ENCODE data around the gene MCM3AP.

Gene MCM3AP

DNA sequence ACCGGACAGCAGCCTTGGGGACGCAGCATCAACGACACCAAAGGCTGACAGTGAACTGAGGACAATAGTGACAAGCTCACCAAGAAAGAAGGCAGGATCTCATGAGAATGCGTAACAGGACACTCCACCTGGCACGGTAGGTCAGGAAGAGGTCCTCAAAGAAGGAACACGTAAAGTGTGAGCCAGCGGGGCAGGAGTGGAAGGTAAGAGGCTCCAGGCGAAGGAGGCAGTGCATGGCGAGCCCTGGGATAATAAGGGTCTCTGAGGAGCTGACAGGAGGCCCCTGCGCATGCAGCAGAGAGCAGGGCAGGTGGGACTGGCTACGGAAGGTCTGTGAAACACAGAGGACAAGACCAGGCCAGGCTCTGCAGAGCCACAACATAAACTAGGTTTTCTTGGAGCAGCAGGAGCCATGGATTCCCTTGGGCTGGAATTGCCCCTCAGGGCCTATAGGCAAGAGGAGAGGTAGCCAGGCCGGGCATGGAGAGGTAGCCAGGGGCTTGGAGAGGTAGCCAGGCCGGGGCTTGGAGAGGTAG, 65.1 kb downstream of the MCM3AP start:
- in situ Hi-C loops (cut with MboI; ENCODE audit: low sequenced_read_pairs): no loop called here

DNA sequence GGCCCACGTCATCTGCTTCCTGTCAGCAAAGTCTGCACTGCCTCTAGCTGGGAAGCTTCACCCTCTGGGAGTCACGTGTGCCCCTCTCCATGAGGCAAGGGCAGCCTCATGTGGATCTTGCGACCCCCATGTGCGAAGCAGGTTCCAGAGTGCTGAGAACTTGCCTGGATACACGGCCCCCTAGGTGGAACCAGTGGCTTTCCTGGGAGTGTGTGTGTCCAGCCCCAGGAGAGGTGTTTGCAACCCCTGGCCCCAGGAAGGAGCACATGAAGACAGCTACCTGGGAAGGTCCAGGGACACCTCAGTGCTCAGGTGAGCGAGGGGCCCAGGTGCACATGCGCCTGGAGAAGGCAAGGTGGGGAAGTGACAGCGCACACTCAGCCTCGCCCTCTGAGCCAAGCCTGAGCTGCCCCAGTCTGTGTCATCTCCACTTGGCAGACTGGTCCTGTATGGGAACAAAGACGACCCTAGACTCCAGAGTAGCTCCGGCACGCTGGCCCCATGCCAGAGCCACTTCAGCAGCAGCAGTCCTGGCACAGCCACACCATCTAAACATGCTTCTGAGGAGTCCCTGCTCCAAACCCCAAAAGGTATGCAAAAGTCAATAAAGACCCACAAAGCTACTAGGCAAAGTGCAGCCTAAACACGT, 65.7 kb downstream of the MCM3AP start:
- in situ Hi-C loops (cut with MboI; ENCODE audit: low sequenced_read_pairs): no loop called here

DNA sequence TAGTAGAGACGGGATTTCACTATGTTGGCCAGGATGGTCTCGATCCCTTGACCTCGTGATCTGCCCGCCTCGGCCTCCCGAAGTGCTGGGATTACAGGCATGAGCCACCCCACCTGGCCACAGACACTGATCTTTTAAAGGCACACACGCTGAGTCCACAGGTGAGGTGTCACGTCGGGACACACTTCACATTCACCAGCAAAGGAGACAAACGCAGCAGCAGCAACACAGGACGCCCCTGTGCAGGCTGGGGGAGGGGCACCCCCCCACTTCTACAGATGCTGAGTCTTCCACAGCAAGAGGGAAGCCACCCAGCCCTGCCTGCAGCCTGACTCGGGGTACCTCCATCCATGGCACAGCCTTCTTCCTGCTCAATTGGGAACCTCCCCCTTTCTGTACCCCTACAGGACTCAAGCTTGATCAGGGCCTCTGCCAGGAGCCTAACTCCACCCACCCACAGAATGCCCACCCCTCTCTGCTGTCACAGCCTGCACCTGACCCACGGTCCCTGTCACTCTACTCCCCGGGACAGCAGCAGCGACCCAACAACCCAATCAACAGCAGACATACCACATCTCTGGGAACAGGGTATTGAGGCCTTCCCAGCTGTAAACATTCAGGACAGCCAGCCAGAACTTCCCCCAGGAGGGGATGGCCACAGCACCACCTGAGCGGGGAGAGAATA, 66.4 kb downstream of the MCM3AP start:
- in situ Hi-C loops (cut with MboI; ENCODE audit: low sequenced_read_pairs): no loop called here

DNA sequence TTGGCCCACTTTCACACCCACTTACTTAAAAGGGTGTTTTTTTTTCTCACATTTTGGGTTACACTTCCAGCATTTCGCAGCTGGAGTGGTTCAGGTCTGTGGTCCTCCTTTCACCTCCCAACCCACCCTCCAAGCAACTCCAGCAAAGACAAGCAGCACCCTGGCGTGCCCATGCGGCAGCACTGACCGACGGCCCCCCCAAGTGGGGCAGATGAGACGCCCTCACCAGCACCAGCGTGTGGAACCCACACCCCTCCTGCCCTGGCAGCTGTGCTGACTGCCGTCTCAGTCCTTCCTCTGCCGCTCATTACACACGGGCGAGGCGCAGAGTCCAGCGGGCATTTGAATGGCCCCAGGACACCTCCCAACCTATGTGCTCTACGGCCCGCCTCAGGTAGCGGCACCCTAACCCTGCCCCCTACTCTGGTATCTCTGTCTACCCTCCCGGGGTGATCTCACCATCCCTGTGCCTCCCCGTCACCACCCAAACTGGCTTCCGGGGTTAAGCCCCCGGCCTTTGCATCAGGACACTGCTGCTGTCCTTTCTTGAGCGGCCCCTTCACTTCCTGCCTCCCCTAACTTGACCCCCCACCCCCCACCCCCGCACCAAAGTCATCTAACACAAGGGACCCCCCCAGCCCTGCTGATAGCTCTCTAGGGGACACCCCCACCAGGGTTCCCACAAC, 67.8 kb downstream of the MCM3AP start:
- in situ Hi-C loops (cut with MboI; ENCODE audit: low sequenced_read_pairs): no loop called here

DNA sequence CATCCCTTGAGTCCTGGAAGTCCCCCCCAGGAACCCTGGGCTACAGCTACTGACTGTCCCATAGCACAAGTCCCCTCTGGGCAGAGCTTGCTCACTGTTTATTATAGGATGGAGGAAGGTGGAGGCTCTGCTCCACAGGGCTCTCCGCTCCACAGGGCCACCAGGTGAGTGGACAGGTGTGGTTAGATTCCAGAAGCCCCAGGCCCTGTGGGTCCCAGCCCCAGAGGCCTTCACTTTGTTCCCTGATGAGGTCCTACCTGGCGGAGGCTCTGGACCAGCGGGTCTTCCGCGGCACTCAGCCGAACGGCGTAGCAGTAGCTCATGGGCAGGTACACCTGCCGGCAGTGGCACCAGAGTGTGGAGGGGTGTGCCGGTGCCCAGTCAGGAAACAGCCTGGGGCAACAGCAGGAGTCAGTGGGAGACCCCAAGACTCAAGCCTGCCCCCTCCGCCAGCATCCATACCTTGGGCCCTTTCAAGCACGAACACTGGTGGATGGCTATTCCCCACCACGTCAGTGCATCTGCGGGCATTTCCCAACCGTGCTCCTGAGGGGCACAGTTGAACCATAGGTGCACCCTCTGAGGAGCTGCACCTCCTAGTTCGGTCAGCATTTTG, 69.2 kb downstream of the MCM3AP start:
- in situ Hi-C loops (cut with MboI; ENCODE audit: low sequenced_read_pairs): no loop called here

DNA sequence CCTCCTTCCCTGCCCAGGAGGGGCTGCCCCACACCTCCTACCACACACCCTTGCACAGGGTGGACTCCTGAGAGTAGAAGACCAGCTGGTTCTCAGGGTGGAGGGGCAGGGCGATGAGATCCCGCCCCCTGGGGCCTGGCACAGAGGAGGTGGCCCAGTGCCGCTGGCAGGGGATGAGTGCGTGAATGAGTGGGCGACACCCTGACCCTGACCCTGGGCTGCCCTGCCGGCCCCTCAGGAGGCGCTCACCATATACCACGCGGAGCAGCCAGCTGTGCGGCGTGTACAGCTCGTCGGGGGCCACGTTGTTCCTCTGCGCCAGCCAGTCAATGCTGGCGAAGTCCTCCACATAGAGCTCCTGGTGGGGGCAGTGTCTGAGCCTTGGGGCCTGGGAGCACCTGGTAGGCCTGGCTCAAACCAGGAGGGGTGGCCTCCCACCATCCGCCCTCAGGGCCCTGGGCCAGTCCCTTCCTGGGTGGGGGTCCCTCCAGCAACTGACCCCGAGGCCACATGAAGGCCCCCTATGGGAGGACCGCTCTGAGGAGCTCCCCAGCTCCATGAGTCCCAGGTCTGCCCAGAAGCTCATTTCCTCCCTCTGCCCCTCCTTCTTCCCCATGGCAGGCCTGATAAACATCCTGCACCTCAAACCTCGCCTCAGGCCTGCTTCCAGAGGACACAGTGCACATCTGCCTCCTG, 69.8 kb downstream of the MCM3AP start:
- in situ Hi-C loops (cut with MboI; ENCODE audit: low sequenced_read_pairs): no loop called here

DNA sequence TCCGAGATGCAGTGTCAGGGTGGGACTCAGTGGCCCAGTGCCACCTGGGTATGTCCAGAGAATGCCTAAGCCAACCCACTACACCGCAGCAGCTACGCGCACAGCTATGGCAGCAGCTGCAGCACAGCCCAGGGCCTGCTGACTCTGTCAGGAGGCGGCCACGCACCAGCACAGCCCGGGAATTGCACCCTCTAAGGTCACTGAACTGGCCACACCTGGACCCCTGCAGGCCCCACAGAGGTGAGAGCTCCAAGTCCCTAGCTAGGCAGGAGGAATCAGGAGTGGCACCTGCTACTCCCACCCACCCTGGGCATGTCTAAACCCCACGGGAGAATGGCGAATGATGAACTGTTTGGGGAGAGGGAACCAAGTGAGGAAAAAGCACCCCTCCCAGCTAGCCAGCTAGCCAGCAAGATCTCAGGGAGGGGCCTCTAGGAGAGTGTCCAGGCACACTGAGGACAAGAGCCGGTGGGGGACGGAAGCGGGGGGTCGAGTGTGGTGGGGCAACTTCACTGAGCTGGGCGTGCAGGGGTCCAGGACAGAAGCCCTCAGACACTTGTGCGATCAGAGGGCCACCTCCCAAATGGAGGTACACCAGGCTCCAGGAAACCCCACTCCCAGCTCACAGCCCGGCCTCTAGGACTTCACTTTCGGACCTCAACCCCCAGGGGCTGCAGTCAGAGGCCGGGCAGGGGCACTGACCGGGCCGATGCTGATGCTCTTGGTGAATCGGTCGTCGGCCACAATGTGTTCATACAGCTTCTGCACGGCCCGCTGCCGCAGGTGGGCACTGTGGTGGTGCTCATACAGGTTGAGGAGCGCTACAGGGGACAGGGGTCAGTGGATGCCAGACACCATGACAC, 70.7 kb downstream of the MCM3AP start:
- in situ Hi-C loops (cut with MboI; ENCODE audit: low sequenced_read_pairs): no loop called here

DNA sequence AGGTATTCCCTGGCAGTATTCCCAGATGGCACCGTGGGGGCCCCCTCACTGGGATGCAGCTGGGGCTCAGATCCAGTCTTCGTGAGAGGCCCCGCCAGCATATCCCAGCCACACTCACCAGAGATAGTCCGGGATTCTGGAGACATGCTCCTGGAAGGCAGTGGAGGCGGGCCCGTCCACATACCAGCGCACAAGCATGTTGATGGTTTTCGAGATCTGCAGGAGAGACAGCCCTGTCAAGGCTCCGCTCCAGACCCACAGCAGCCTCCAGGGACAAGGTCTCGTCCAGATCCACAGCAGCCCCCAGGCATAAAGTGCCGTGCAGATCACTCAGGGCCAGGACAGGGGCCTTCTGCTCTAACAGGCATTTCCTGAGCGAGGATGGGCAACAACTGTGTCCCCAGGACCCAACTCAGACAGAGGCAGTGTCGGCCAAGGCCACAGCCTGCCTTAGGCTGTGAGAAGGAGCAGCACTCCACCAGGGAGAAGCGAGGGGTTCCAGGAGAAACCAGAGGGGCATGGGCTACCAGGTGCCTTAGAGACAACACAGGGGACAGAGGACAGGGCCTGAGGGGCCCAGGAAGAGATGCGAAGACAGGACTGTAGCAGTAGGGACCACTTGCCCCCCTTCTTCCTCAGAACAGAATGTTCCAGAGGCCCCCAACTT, 71.7 kb downstream of the MCM3AP start:
- in situ Hi-C loops (cut with MboI; ENCODE audit: low sequenced_read_pairs): no loop called here

DNA sequence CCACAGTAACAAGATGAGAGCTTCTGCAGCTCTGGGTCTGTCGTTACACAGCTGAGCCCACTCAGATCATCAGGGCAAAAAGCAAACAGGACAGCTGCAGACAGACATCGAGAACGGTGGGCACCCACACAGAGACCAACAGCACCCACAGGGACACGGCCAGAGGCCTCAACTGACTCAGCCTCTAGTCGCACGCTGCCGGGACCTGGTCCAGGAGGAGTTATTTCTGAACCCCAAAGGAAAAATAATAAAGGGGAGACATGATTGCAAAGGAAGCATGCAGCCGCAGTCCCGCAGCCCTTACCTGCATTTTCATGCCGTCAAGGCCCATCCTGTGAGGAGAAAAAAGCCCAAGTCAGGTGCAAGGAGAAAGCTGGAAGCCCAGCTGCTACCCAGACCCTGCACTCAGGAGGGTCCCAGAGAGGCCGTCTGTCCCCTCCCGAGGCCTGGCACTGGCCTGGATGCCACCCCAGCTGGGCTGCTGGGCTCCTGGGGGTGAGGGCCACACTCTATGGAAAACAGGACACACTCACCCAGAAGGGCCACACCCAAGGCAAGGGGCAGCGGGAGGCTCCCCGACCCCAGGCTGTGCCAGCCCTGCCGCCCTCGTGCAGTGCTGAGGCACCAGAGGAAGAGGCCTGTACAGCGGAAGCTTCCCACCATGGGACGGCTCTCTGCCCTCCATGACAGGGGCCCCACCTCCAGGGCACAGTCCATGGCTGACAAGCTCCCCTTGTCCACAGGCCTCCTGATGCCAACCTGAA, 72.5 kb downstream of the MCM3AP start:
- in situ Hi-C loops (cut with MboI; ENCODE audit: low sequenced_read_pairs): no loop called here

DNA sequence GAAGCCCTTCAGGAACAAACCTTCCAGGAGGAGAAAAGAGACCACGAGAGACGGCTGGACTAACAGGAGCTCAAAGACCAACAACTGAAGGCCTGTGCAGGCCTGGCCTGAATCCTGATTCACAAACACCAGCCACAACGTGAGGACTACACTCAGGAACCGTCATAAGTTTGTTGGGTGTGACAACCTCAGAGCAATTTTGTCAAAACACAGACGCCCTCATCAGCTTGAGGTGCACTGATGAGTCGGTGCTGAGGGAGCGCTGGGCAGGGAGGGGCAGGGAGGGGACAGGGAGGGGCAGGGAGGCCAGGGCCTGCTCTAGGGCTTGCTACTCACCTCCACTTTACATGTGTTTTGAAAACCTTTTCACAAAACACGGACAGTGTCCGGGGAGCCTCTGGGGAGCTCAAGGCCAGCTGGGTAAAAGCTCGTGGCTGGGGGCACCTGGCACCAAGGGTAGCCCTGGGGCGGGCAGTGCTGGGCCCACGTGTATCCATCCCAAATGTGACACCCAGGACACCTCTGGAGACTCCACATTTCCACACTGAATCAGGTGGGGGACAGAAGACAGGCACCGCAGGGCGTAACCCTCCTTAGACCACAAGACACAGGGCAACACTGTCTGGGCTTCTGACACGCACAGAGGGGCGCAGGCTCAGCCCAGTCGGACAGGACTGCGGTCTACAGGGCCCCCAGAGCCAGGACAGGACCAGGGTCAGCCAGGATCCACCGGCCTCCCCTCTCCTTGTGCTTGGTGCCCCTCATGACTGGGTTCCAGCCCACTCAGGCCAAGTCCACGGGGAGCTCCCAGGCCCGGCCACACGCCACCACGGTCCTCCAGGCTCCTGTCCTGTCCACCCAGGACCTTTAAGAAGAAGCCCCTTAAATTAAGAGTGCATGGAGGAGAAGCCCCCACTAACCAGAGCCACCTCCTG, 73.4 kb downstream of the MCM3AP start:
- in situ Hi-C loops (cut with MboI; ENCODE audit: low sequenced_read_pairs): no loop called here

DNA sequence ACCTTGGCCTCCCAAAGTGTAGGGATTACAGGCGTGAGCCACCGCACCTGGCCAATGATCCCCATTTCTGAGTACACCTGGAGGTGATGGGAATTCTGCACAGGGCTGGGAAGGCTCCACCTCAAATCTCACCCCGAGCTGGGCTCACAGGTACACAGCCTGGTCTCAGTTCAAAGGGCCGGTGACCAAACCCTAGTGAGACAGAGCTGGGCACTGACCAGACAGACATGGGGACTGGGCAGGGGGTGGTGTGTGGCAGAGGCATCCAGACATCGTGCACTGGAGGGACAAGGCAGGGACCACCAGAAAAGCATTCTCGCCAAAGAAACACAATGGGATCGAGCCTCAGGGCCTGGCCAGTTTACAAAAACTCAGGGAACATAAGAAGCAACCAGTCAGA, 74.0 kb downstream of the MCM3AP start:
- in situ Hi-C loops (cut with MboI; ENCODE audit: low sequenced_read_pairs): no loop called here

DNA sequence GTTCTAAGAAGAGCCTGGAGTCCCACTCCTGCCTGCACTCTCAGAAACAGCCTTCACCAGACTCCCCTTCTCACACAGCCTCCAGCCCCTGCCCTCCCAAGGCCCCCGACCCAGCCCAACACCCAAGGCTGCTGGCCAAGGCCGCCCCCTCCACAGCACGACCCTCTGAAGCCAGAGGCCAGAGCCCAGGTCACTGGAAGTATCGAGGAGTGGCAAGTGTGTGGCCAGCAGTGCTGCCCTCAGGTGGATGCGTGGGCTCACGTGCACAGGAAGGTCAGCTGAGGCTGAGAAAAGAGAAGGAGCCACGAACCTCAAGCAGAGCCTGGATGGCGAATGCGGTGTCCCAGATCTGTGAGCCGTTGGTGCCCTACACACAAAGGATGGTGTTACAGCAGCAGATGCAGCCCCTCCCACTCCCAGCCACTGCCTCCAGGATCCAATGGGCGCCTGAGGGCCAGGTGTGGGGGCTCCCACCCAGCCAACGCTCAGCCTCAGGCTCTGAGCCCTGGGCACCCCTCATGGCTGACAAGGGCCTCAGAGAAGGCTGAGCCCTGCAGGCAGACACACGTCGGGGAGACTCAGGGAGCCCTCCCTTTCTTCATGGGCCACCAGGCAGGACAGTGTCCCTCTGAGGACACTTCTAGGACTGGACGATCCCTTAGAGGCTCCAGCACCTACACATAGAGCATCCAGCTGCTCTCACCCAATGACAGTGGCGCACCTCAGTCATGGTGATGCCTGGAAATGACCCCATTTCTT, 74.9 kb downstream of the MCM3AP start:
- in situ Hi-C loops (cut with MboI; ENCODE audit: low sequenced_read_pairs): no loop called here

DNA sequence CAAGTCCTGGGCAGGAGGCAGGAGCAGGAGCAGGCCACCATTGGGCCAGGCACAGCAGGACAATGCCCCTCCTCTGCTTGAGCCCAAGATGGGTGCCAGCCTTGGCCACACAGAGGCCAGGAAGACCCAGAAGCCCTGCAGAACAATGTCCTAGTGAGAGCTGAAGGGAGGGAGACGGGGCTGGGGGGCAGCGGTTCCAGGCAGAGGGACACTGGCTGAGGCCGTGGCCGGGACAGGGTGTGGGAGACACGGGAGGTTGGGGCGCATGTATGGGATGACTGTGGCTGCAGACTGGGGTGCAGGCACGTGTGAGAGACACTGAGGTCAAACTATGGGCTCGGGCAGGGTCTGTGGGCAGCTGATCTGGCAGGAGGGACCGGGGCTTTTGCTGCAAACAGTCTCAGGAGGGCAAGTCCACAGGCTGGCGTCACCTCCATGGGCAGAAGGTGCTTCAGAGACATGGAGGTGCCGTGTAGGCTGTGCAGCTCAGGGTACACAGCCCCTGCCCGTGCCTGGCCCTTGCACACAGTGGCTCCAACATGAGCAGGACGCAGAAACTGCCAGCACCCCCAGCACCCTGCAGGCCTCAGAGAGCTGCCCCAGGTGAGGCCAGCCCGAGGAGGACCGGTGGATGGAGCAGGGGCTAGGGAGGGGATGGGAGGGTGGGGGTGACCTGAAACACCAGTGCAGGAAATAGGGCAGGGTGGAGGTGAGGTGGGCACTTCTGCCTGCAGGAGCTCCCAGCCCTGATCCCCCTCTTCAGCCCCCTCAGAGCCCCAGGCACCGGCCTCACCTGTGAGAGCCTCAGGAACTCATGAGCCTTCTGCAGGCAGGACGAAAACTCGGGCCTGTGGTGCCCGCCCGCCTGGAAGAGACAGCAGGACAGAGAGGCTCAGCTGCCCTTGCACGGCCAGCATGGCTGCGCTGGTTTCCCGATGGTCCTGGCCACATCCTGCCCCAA, 76.4 kb downstream of the MCM3AP start:
- in situ Hi-C loops (cut with MboI; ENCODE audit: low sequenced_read_pairs): no loop called here

DNA sequence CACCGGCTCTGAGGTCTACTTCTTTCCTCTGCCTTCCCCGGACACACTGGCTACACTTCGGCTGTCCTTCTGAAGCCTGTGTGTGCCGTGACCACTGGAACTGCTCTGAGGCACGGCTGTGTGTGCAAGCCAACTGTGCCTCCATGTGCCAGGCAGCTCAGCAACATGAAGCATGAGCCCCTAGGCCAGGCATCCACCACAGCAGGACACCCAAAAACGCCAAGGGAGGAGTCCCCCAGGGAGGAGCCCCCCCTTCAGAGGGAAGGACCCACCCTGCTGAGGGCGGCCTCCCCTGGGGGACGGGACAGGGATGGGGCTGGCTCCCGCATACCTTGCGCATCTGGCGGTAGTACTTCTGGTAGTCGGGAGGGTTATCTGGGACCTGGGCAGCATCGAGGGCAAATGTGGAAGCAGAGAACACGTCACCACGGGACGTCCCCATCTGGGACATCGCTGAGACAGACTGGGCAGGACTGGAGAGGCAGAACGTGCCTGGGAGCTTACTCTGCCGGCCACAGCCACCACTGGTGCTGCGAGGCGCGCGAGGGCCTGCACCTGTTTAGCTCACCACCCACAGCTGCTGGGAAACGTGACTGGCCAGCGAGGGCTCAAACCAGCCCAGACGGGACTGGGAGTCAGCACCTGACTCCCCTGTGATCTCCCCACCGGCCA, 77.4 kb downstream of the MCM3AP start:
- in situ Hi-C loops (cut with MboI; ENCODE audit: low sequenced_read_pairs): no loop called here

Data from HL-60/S4 (cell line).